GM12865 (cell line): ENCODE data around the gene C20orf202.

Experiments used
- DNase-seq: peaks from one replicate; pipeline ENCODE4 v3.0.0; 2010; ENCODE audit warnings: low read depth
- H3K4me3 ChIP-seq: 2 replicates; pipeline ENCODE4 v1.5.1; 2011; ENCODE audit warnings: mild to moderate bottlenecking, low read depth, low read length, control low read depth
- CTCF ChIP-seq: IDR thresholded peaks from 2 replicates; pipeline ENCODE4 v1.5.1; 2011; ENCODE audit warnings: low read length, control low read depth, low read depth, inconsistent platforms; ENCODE audit not compliant: insufficient read depth; ENCODE audit errors: missing control alignments

The C20orf202 gene

GRCh38 chr20:1182106-1182505, 21.1 kb upstream of the C20orf202 start:
- no peak for TF ChIP-seq CTCF
- no peak for DNase-seq

GRCh38 chr20:1183153-1183552, 20.1 kb upstream of the C20orf202 start:
- no peak for TF ChIP-seq CTCF
- no peak for DNase-seq
- H3K4me3 ChIP-seq: no peak overlapping the region

More at GRCh38 chr20:1182106-1182505, 21.1 kb upstream of the C20orf202 start:
- H3K4me3 ChIP-seq: no peak overlapping the region

GRCh38 chr20:1184260-1184637, 19.0 kb upstream of the C20orf202 start:
- no peak overlapping the region for H3K4me3 ChIP-seq

GRCh38 chr20:1184638-1185315, 18.5 kb upstream of the C20orf202 start, which contains the start of gene TMEM74B:
TMEM74B (minus strand) TSS chr20:1184981; CDS start chr20:1183801, 1,180 bp downstream.
- DNase-seq: no peak
- H3K4me3 ChIP-seq: peak within 1 kb of the TSS; percentile 11
- TF ChIP-seq CTCF: no peak

More at GRCh38 chr20:1184260-1184637, 19.0 kb upstream of the C20orf202 start:
- DNase-seq: no peak
- TF ChIP-seq CTCF: no peak

- H3K4me3 ChIP-seq: peak overlapping the region; percentile 11
- no peak for DNase-seq
- no peak for TF ChIP-seq CTCF
These were observed 17.9 kb upstream of the C20orf202 start for GRCh38 chr20:1185316-1185741.

GRCh38 chr20:1185790-1186334, 17.4 kb upstream of the C20orf202 start:
- peak; percentile 57 for DNase-seq
- no peak overlapping the region for H3K4me3 ChIP-seq
- TF ChIP-seq CTCF: peak; percentile 53

- TF ChIP-seq CTCF: no peak
- H3K4me3 ChIP-seq: no peak overlapping the region
- DNase-seq: no peak
These were observed 16.8 kb upstream of the C20orf202 start for GRCh38 chr20:1186367-1186991.
